Neural cell (in vitro differentiated cells): ENCODE measurements around the gene OR4D9. TPM values are rescaled to one million over a fixed set of nuclear protein-coding genes. Genes with fewer than 3 reads are reported as not detected.

Experiments
- H2AFZ ChIP-seq: fragments of 200-600, 300-800 bp; sonication (generic), shearing (Covaris generic); 2 replicates; pipeline ENCODE4 v1.6.0; 2014; ENCODE audit warnings: low read depth, mild to moderate bottlenecking, antibody characterized with exemption, low read length, moderate library complexity
- H3F3A ChIP-seq: fragments of 200-600 bp; shearing (Covaris generic); 2 replicates; pipeline ENCODE4 v1.6.1; 2016; ENCODE audit warnings: mild to moderate bottlenecking, moderate library complexity, mixed read lengths, antibody characterized with exemption, low read length; ENCODE audit not compliant: insufficient read depth, poor library complexity, severe bottlenecking
- H3K27ac ChIP-seq: fragments of 200-600, 300-800 bp; sonication (generic), shearing (Covaris generic); 2 replicates; pipeline ENCODE4 v1.5.1; 2014; ENCODE audit warnings: mild to moderate bottlenecking, low read length, moderate library complexity
- H3K27me3 ChIP-seq: fragments of 300-800, 200-600 bp; sonication (generic), shearing (Covaris generic); 2 replicates; pipeline ENCODE4 v1.6.0; 2014; ENCODE audit warnings: mild to moderate bottlenecking, low read depth, low read length, moderate library complexity; ENCODE audit not compliant: insufficient read depth
- H3K36me3 ChIP-seq: fragments of 300-800, 200-600 bp; sonication (generic), shearing (Covaris generic); 2 replicates; pipeline ENCODE4 v1.5.1; 2014; ENCODE audit warnings: mild to moderate bottlenecking, antibody characterized with exemption, low read length, moderate library complexity; ENCODE audit not compliant: insufficient read depth
- H3K4me2 ChIP-seq: fragments of 300-800, 200-600 bp; sonication (generic), shearing (Covaris generic); 2 replicates; pipeline ENCODE4 v1.6.0; 2014; ENCODE audit warnings: mild to moderate bottlenecking, low read length
- H3K4me3 ChIP-seq: fragments of 300-800, 200-600 bp; sonication (generic), shearing (Covaris generic); 2 replicates; pipeline ENCODE4 v1.5.1; 2014; ENCODE audit warnings: mild to moderate bottlenecking, low read length, moderate library complexity
- H3K79me2 ChIP-seq: fragments of 200-600 bp; shearing (Covaris generic); replicated peaks from 2 replicates; pipeline ENCODE4 v1.6.0; 2014; ENCODE audit warnings: mild to moderate bottlenecking, low read length, moderate library complexity; ENCODE audit not compliant: insufficient read depth
- H3K9ac ChIP-seq: fragments of 300-800, 200-600 bp; sonication (generic), shearing (Covaris generic); 2 replicates; pipeline ENCODE4 v1.6.1; 2016; ENCODE audit warnings: mild to moderate bottlenecking, low read length, mixed read lengths
- H3K9me2 ChIP-seq: fragments of 200-600 bp; shearing (Covaris generic); 2 replicates; pipeline ENCODE4 v1.6.1; 2016; ENCODE audit warnings: mild to moderate bottlenecking, low read length, mixed read lengths; ENCODE audit not compliant: insufficient read depth
- H3K9me3 ChIP-seq: fragments of 200-600, 300-800 bp; sonication (generic), shearing (Covaris generic); 2 replicates; pipeline ENCODE4 v1.6.1; 2016; ENCODE audit warnings: mild to moderate bottlenecking, mixed run types, low read length, moderate library complexity, mixed read lengths
- H4K20me1 ChIP-seq: fragments of 200-600 bp; shearing (Covaris generic); 2 replicates; pipeline ENCODE4 v1.6.1; 2016; ENCODE audit warnings: mild to moderate bottlenecking, mixed run types; ENCODE audit not compliant: insufficient read depth
- EP300 ChIP-seq: fragments of 450-650 bp; conservative IDR thresholded peaks from 2 replicates; pipeline ENCODE4 v1.6.1; 2014; ENCODE audit warnings: antibody characterized with exemption, mild to moderate bottlenecking, moderate library complexity; ENCODE audit not compliant: poor library complexity, severe bottlenecking
- MXI1 ChIP-seq: fragments of 450-650 bp; conservative IDR thresholded peaks from 2 replicates; pipeline ENCODE4 v1.6.1; 2014; ENCODE audit warnings: antibody characterized with exemption, mild to moderate bottlenecking; ENCODE audit not compliant: poor library complexity, severe bottlenecking
- POLR2AphosphoS5 ChIP-seq: IDR thresholded peaks from 2 replicates; pipeline ENCODE4 v1.6.1; 2012
- RAD21 ChIP-seq: fragments of 450-650 bp; conservative IDR thresholded peaks from 2 replicates; pipeline ENCODE4 v1.6.1; 2014; ENCODE audit warnings: antibody characterized with exemption, mild to moderate bottlenecking, moderate library complexity
- TAF1 ChIP-seq: IDR thresholded peaks from 2 replicates; pipeline ENCODE4 v1.6.1; 2012; ENCODE audit warnings: low read depth
- polyA plus RNA-seq: library from polyadenylated mRNA; depleted of rRNA; stranded (reverse); fragments of >200 nt; gene quantifications from 2 replicates; pipeline ENCODE4 v1.2.3, GENCODE V29; 2014

Gene OR4D9
- polyA plus RNA-seq, 1 donor from 2014 or later: not detected

GRCh38 chr11:59560702-59561473, 49.5 kb downstream of the OR4D9 start:
- Histone ChIP-seq H3K9ac (peak overlapping the region; percentile 89), H4K20me1 (no peaks in the 10 kb centered on the region), H3K27ac (peak overlapping the region; percentile 89), H3K79me2 (no peaks in the 10 kb centered on the region), H3K9me2 (no peaks in the 10 kb centered on the region), H3K9me3 (no peaks in the 10 kb centered on the region), H3F3A (peaks cover 5% of the 10 kb centered on the region), H3K27me3 (no peaks in the 10 kb centered on the region), H3K36me3 (no peaks in the 10 kb centered on the region), H3K4me2 (peak overlapping the region; percentile 88), H2AFZ (peak overlapping the region; percentile 98), H3K4me3 (peak overlapping the region; percentile 98)
- TF ChIP-seq RAD21 (no peak), TAF1 (peak; percentile 7), MXI1 (peak; percentile 92), EP300 (no peak), POLR2AphosphoS5 (peak; percentile 65)

- Histone ChIP-seq H3K9me3 (no peaks in the 10 kb centered on the region), H3K9me2 (no peaks in the 10 kb centered on the region), H4K20me1 (no peaks in the 10 kb centered on the region), H3K79me2 (no peaks in the 10 kb centered on the region), H3K27ac (no peak overlapping the region), H3K27me3 (no peaks in the 10 kb centered on the region), H2AFZ (no peak overlapping the region), H3F3A (peaks cover 5% of the 10 kb centered on the region), H3K4me2 (no peak overlapping the region), H3K36me3 (no peaks in the 10 kb centered on the region), H3K4me3 (no peak overlapping the region), H3K9ac (no peak overlapping the region)
- TF ChIP-seq TAF1: no peak
These were observed 51.0 kb downstream of the OR4D9 start for GRCh38 chr11:59562292-59562691.

Other genes with a start within 250 kb of the OR4D9 start
- gene OR5AN1, start 152.6 kb upstream of the OR4D9 start, polyA plus RNA-seq: not detected in 2 replicates
- gene OR5A2, start 85.1 kb upstream of the OR4D9 start, polyA plus RNA-seq: not detected in 2 replicates
- gene OR5A1, start 75.1 kb upstream of the OR4D9 start, polyA plus RNA-seq: not detected in 2 replicates
- gene OR4D6, start 54.6 kb upstream of the OR4D9 start, polyA plus RNA-seq: not detected in 2 replicates
- not detected in 2 replicates for gene OR4D10, start 38.2 kb upstream of the OR4D9 start, polyA plus RNA-seq
- gene OR4D11, start 8.0 kb upstream of the OR4D9 start, polyA plus RNA-seq: 1.6 TPM in 1 of 2 replicates, not detected in the other
- 24.4 and 25.7 TPM in 2 replicates for gene OSBP, start 104.2 kb downstream of the OR4D9 start, polyA plus RNA-seq
- gene PATL1, start 157.5 kb downstream of the OR4D9 start, polyA plus RNA-seq: 3.2 and 3.4 TPM in 2 replicates
- gene OR10V1, start 202.3 kb downstream of the OR4D9 start, polyA plus RNA-seq: not detected in 2 replicates
- gene STX3, start 243.8 kb downstream of the OR4D9 start, polyA plus RNA-seq: 21.3 and 22.9 TPM in 2 replicates